Esophagus squamous epithelium (tissue), 5 donors: Measurements from ENCODE around the gene AUTS2. TPM values are rescaled to one million over a fixed set of nuclear protein-coding genes. Genes with fewer than 3 reads are reported as not detected.

Experiments used
- DNase-seq: peaks from one replicate; lab custom pipeline; 2025; lab: John Stamatoyannopoulos, UW
- H3K27ac ChIP-seq, 4 donors: fragments of 200-600 bp; sonication (generic); one replicate each; pipeline ENCODE4 v1.5.1; 2016 to 2019; ENCODE audit warnings: mild to moderate bottlenecking in 1 of 4
- H3K27me3 ChIP-seq, 4 donors: fragments of 200-600 bp; sonication (generic); 1 replicate in 3 of 4; 2 replicates in 1 of 4; pipeline versions ENCODE4 v1.5.1 to v1.6.0; 2017 to 2021; ENCODE audit warnings: antibody characterized with exemption in 1 of 4
- H3K36me3 ChIP-seq, 3 donors: fragments of 200-600 bp; sonication (generic); one replicate each; pipeline ENCODE4 v1.5.1; 2016 to 2019
- H3K4me1 ChIP-seq, 3 donors: fragments of 200-600 bp; sonication (generic); one replicate each; pipeline ENCODE4 v1.5.1; 2017 to 2019
- H3K4me3 ChIP-seq, 4 donors: fragments of 200-600 bp; sonication (generic); 1 replicate in 3 of 4; 2 replicates in 1 of 4; pipeline ENCODE4 v1.5.1; 2016 to 2019; ENCODE audit warnings: mild to moderate bottlenecking in 2 of 4, moderate library complexity in 1 of 4
- H3K9me3 ChIP-seq, 3 donors: fragments of 200-600 bp; sonication (generic); one replicate each; pipeline ENCODE4 v1.5.1; 2016 to 2019
- POLR2A ChIP-seq, 4 donors: fragments of 450-650 bp; IDR thresholded peaks; one replicate each; pipeline ENCODE4 v1.6.1; 2017; ENCODE audit warnings: antibody characterized with exemption in 4 of 4, mild to moderate bottlenecking in 4 of 4, moderate library complexity in 3 of 4
- WGBS, 2 donors: methylation state at CpG; one replicate each; pipeline ENCODE4 v1.1.5; 2018; 5-methylcytosine and 5-hydroxymethylcytosine counted together
- intact Hi-C: fragments of 100-400 bp; cut with DNase I; formaldehyde crosslinking; loops from one replicate; pipeline ENCODE4 v1.15.0; 2022
- total RNA-seq, 4 donors: library from RNA; depleted of rRNA; stranded (reverse); fragments of >200 nt; gene quantifications; one replicate each; pipeline ENCODE4 v1.1.0, GENCODE V29; 2016
- TF ChIP-seq, protein P1 (sequence below), 6 experiments: fragments of 450-650 bp in 4 of 6; fragments of 200-600 bp in 2 of 6; sonication (generic) in 2 of 6; IDR thresholded peaks; one replicate each; pipeline ENCODE4 v1.5.1; 2016 to 2019; ENCODE audit warnings: antibody characterized with exemption in 6 of 6, mild to moderate bottlenecking in 4 of 6, moderate library complexity in 4 of 6
- donor health status: DM: yes; HTN: yes; CAD: no.

The AUTS2 gene
- total RNA-seq, 4 donors from 2014 or later = 9.5 to 36.2 (median 23.0) TPM

DNA sequence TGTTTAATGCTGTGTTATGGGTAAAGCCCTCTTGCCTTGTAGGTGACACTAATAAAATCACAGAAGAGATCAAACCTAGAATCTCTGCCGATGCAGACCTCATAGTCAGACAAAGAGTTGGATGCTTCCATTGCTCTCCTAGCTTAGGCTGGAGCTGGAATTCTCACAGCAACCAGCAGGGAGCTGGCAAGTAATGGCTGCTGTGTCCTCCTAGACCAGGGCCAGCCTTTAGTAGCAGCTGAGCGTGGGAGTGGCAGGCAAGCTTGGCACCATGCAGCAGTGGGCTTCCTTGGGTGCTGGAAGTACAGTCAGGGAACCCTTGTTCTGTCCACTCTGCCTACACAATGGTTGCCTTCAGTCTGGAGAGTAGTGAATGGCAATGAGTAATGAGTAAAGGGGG lies 935.3 kb downstream of the AUTS2 start:
- no peaks in the 10 kb centered on the region for H3K27me3 ChIP-seq
- H3K4me3 ChIP-seq = no peak overlapping the region
- no peak for DNase-seq
- no peaks in the 10 kb centered on the region for H3K36me3 ChIP-seq
- no peak for TF ChIP-seq POLR2A (IDR thresholded peaks at IDR 0.05)
- TF ChIP-seq, protein P1, sequence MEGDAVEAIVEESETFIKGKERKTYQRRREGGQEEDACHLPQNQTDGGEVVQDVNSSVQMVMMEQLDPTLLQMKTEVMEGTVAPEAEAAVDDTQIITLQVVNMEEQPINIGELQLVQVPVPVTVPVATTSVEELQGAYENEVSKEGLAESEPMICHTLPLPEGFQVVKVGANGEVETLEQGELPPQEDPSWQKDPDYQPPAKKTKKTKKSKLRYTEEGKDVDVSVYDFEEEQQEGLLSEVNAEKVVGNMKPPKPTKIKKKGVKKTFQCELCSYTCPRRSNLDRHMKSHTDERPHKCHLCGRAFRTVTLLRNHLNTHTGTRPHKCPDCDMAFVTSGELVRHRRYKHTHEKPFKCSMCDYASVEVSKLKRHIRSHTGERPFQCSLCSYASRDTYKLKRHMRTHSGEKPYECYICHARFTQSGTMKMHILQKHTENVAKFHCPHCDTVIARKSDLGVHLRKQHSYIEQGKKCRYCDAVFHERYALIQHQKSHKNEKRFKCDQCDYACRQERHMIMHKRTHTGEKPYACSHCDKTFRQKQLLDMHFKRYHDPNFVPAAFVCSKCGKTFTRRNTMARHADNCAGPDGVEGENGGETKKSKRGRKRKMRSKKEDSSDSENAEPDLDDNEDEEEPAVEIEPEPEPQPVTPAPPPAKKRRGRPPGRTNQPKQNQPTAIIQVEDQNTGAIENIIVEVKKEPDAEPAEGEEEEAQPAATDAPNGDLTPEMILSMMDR (IDR thresholded peaks at IDR 0.05) = no peak
- H3K9me3 ChIP-seq = no peaks in the 10 kb centered on the region
- H3K4me1 ChIP-seq = no peaks in the 10 kb centered on the region
- no peak overlapping the region for H3K27ac ChIP-seq
- intact Hi-C loops = no loop called here
- WGBS, 2 donors = 80 to 93% methylated on average over 1 to 2 of the region's 2 CpGs

DNA sequence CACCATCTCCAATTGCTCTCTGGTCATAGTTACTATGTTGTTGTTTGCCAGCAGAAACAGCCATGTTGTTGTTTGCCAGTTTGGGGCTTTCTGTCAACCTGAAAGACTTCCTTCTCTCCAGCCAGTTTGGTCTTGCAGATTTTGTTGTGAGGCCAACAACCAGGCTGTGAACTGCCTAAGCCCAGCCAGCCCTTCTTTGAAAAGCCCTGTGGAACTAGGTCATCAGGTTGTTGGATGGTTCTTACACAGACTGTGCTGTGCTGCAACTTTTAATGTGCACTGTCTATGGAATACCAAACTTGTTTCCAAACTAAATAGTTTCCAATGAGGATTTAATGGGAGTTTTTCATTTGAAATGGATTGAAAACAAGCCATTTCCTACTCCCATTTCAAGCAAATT lies 940.9 kb downstream of the AUTS2 start:
- intact Hi-C loops = no loop called here
- no peaks in the 10 kb centered on the region for H3K27me3 ChIP-seq
- no peaks in the 10 kb centered on the region for H3K9me3 ChIP-seq
- no peak for DNase-seq
- H3K4me3 ChIP-seq = no peak overlapping the region
- peaks cover 0 to 32% (median 0%) of the 10 kb centered on the region in 3 donors for H3K4me1 ChIP-seq
- no peak for TF ChIP-seq POLR2A (IDR thresholded peaks at IDR 0.05)
- TF ChIP-seq, protein P1 (IDR thresholded peaks at IDR 0.05) = no peak
- no peaks in the 10 kb centered on the region for H3K36me3 ChIP-seq
- H3K27ac ChIP-seq = peak overlapping the region in 1 of 4 donors; percentile 21

DNA sequence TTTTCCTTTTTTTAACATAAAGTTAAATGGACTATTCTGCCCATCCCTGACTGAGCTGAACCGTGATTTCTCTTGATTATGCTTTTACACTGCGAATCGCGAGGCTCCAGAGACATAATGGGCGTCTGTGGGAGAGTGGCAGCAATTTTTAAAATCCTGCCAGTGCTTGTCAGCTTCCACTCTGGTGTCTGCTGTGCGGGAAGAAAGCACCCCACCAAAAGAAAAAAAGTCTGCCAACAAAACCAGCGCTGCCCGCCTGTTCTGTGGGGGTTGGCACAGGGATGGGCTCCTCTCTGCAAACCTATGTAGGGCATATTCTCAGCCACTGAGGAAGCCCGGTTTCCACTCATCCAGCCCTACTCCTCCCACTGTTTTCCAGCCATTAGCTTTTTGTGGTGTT lies 941.3 kb downstream of the AUTS2 start:
- no peaks in the 10 kb centered on the region for H3K27me3 ChIP-seq
- H3K4me3 ChIP-seq = no peak overlapping the region
- no peak for DNase-seq
- WGBS, 2 donors = 47 to 64% methylated on average over 8 to 9 of the region's 9 CpGs
- intact Hi-C loops = no loop called here
- TF ChIP-seq, protein P1 (IDR thresholded peaks at IDR 0.05) = no peak
- TF ChIP-seq POLR2A (IDR thresholded peaks at IDR 0.05) = no peak
- no peaks in the 10 kb centered on the region for H3K9me3 ChIP-seq
- peak overlapping the region in 1 of 4 donors; percentile 21 for H3K27ac ChIP-seq
- no peaks in the 10 kb centered on the region for H3K36me3 ChIP-seq
- H3K4me1 ChIP-seq = peaks cover 0 to 32% (median 0%) of the 10 kb centered on the region in 3 donors

DNA sequence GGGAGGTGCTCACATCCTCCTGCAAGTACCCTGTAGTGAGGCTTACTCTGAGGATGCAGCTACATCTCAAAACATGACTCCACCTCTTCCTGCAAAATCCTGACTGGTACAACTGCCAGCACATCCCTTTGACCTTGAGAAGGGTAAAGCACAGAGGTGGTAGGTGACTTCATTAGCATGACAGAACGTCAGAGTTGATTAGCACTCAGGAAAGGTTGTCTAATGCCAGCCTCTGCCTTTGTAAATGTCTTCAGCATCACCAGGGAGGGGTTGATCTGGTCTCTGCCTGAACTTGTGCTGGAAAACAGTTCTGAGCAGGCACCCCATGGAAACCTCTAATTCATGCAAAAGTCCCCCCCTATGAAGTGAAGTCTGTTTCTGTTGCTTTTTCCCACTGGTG lies 942.4 kb downstream of the AUTS2 start:
- Histone ChIP-seq H3K27ac (no peak overlapping the region), H3K4me3 (no peak overlapping the region), H3K9me3 (no peaks in the 10 kb centered on the region), H3K27me3 (no peaks in the 10 kb centered on the region), H3K36me3 (no peaks in the 10 kb centered on the region), H3K4me1 (peaks cover 0 to 32% (median 0%) of the 10 kb centered on the region in 3 donors)
- TF ChIP-seq, protein P1 (IDR thresholded peaks at IDR 0.05) = no peak
- TF ChIP-seq POLR2A (IDR thresholded peaks at IDR 0.05) = no peak
- no peak for DNase-seq
- intact Hi-C loops = no loop called here
- 0% methylated on average over 1 of the region's 1 CpG for WGBS, 2 donors

DNA sequence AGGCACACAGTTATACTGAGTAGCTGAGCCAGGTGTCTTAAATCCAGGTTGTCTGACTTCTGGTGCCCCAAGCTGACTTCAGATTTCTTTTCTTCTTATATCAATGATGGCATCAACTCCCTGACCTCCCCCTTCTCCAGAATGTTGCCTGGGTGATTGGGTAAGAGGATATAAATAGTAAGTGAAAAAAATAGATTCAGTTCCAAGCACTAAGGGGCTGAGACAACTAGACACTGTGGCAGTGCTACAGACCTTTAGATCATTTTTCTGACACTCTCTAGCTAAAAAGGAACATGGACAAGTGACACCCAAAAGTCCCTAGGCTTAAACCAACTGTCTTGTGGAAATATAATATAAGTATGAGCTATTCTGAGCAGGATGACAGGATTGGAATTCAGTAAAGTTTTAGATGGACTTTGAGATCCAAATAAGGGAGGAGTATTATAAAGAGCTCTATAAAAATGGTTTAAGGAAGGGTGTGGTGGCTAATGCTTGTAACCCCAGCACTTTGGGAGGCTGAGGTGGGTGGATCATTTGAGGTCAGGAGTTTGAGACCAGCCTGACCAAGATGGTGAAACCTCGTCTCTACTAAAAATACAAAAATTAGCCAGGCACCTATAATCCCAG lies 944.6 kb downstream of the AUTS2 start:
- intact Hi-C loops = no loop called here
- whole genome bisulfite sequencing, 2 donors = 76 to 100% methylated on average over 1 of the region's 1 CpG
- no peak overlapping the region for H3K27ac ChIP-seq
- no peaks in the 10 kb centered on the region for H3K9me3 ChIP-seq
- TF ChIP-seq, protein P1 (IDR thresholded peaks at IDR 0.05) = no peak
- H3K36me3 ChIP-seq = no peaks in the 10 kb centered on the region
- no peaks in the 10 kb centered on the region for H3K27me3 ChIP-seq
- no peak overlapping the region for H3K4me3 ChIP-seq
- peaks cover 0 to 32% (median 0%) of the 10 kb centered on the region in 3 donors for H3K4me1 ChIP-seq
- no peak for DNase-seq
